Endodermal cell (in vitro differentiated cells): ENCODE data around the gene KLHL18. TPM values are rescaled to one million over a fixed set of nuclear protein-coding genes. Genes with fewer than 3 reads are reported as not detected.

Experiments
- DNase-seq: peaks from one replicate; pipeline ENCODE4 v3.0.0-alpha.2; 2017
- H3K27ac ChIP-seq: 2 replicates; pipeline ENCODE4 v1.5.1; 2013; ENCODE audit warnings: mild to moderate bottlenecking, low read depth, low read length, moderate library complexity
- H3K27me3 ChIP-seq: 2 replicates; pipeline ENCODE4 v1.6.1; 2013; ENCODE audit warnings: mild to moderate bottlenecking, low read length, moderate library complexity; ENCODE audit not compliant: insufficient read depth, control insufficient read depth, poor library complexity, severe bottlenecking
- H3K36me3 ChIP-seq: 2 replicates; pipeline ENCODE4 v1.7.0; 2013; ENCODE audit warnings: mild to moderate bottlenecking, low read length, moderate library complexity; ENCODE audit not compliant: control insufficient read depth, insufficient read depth
- H3K4me1 ChIP-seq: one replicate; pipeline ENCODE4 v1.7.0; 2013; ENCODE audit warnings: low read length; ENCODE audit not compliant: control insufficient read depth, insufficient read depth
- H3K4me3 ChIP-seq: 2 replicates; pipeline ENCODE4 v1.5.1; 2013; ENCODE audit warnings: mild to moderate bottlenecking, low read length, moderate library complexity
- H3K9ac ChIP-seq: 2 replicates; pipeline ENCODE4 v1.6.1; 2013; ENCODE audit warnings: mild to moderate bottlenecking, low read length, moderate library complexity; ENCODE audit not compliant: poor library complexity, severe bottlenecking; ENCODE audit errors: extremely low read depth
- H3K9me3 ChIP-seq: 2 replicates; pipeline ENCODE4 v1.6.1; 2013; ENCODE audit warnings: mild to moderate bottlenecking, low read length, moderate library complexity; ENCODE audit not compliant: control insufficient read depth
- H3K27ac Mint-ChIP-seq: 2 replicates; pipeline ENCODE4 v1.8.0; 2020; ENCODE audit warnings: mixed read lengths
- H3K27me3 Mint-ChIP-seq: 2 replicates; pipeline ENCODE4 v1.8.0; 2021; ENCODE audit warnings: mild to moderate bottlenecking, mixed read lengths; ENCODE audit not compliant: insufficient read depth
- H3K36me3 Mint-ChIP-seq: 2 replicates; pipeline ENCODE4 v1.8.0; 2020; ENCODE audit warnings: low read depth, mixed read lengths
- H3K4me1 Mint-ChIP-seq: 2 replicates; pipeline ENCODE4 v1.8.0; 2020; ENCODE audit warnings: mixed read lengths
- H3K4me3 Mint-ChIP-seq: 2 replicates; pipeline ENCODE4 v1.8.0; 2020; ENCODE audit warnings: mild to moderate bottlenecking, moderate library complexity, mixed read lengths
- H3K9me3 Mint-ChIP-seq: 2 replicates; pipeline ENCODE4 v1.8.0; 2020; ENCODE audit warnings: mild to moderate bottlenecking, mixed read lengths
- WGBS, 2 experiments: methylation state at CpG; one replicate each; pipeline versions ENCODE4 v1.1.5 to v1.1.7; 2013; ENCODE audit warnings: missing lambda C conversion rate in 2 of 2, mixed read lengths in 1 of 2; ENCODE audit not compliant: insufficient coverage in 1 of 2, insufficient read length in 1 of 2; 5-methylcytosine and 5-hydroxymethylcytosine counted together
- total RNA-seq, 2 donors: library from RNA; stranded (reverse); fragmentation: NEBNext Ultra II Directional in 1 of 2; extraction: Animal tissue kit (Norgen Biotek cat#: 25700) in 1 of 2; gene quantifications; 2 replicates in 1 of 2; 3 replicates in 1 of 2; pipeline ENCODE4 v1.2.1, GENCODE V29; 2021
- TF ChIP-seq, protein P1 (sequence below): fragments of 200-600 bp; sonication (generic); conservative IDR thresholded peaks from 2 replicates; pipeline ENCODE4 v1.5.0; 2021; ENCODE audit warnings: antibody characterized with exemption, mild to moderate bottlenecking

The KLHL18 gene
- total RNA-seq, 2 donors from 2014 or later, result 20.7 to 28.3 TPM

DNA sequence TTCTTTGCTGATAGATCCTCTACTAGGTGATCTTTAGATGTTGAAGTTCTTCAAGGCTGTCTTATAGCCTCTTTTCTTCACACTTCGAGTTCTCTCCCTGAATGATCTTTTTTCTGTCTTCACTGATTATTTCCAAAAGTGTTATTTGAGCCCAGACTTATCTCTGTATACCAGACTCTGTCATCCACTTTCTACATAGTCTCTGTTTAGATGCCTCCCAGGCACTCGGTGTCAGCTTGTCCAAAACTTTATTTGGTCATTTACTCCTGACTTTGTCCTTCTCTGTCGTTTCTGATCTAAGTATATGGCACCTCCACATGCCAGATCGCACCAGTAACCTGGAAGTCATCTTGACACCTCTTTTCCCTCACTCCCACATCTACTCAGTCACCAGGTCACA lies 27.6 kb downstream of the KLHL18 start:
- WGBS, 2 experiments, result 92 to 93% methylated on average over 3 to 4 of the region's 4 CpGs
- Histone ChIP-seq H3K4me3 (no peak overlapping the region), H3K27ac (no peak overlapping the region)

DNA sequence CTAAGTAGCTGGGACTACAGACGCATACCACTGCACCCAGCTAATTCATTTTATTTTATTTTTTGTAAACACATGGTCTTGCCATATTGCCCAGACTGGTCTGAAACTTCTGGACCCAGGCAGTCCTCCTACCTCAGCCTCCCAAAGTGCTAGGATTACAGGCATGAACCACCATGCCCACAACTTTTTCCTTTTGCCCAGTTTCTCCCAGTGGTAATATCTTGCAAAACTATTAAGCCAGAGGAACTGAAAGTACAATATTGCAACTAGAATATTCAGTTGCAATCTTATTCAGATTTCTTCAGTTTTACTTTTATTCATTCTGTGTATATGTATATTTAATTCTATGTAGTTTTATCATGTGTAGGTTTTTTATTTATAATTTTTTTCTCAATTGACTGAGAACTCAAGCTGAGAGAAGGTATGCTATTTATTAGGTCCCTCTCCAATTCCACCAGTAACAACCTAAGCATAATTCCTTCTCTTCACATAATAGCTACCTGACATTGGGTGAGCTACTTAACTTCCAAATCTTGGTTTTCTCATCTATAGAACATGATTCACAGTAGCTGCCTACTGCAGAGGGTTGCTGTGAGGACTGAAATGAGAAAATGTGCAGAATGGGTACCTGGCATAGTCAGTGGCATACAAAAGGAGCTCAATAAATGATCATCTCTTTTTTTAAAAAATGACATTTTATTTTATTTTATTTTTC lies 30.8 kb downstream of the KLHL18 start:
- Mint-ChIP-seq H3K4me1 (peaks cover 8% of the 10 kb centered on the region), H3K27ac (no peak overlapping the region), H3K36me3 (peaks cover 17% of the 10 kb centered on the region), H3K27me3 (no peaks in the 10 kb centered on the region), H3K4me3 (no peak overlapping the region), H3K9me3 (peaks cover 21% of the 10 kb centered on the region)
- TF ChIP-seq, protein P1, sequence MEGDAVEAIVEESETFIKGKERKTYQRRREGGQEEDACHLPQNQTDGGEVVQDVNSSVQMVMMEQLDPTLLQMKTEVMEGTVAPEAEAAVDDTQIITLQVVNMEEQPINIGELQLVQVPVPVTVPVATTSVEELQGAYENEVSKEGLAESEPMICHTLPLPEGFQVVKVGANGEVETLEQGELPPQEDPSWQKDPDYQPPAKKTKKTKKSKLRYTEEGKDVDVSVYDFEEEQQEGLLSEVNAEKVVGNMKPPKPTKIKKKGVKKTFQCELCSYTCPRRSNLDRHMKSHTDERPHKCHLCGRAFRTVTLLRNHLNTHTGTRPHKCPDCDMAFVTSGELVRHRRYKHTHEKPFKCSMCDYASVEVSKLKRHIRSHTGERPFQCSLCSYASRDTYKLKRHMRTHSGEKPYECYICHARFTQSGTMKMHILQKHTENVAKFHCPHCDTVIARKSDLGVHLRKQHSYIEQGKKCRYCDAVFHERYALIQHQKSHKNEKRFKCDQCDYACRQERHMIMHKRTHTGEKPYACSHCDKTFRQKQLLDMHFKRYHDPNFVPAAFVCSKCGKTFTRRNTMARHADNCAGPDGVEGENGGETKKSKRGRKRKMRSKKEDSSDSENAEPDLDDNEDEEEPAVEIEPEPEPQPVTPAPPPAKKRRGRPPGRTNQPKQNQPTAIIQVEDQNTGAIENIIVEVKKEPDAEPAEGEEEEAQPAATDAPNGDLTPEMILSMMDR, result no peak
- H3K27me3 ChIP-seq, result no peaks in the 10 kb centered on the region
- no peak overlapping the region for H3K27ac ChIP-seq
- no peak for DNase-seq
- H3K9ac ChIP-seq, result no peak overlapping the region
- peaks cover 8% of the 10 kb centered on the region for H3K9me3 ChIP-seq
- no peak overlapping the region for H3K4me3 ChIP-seq
- WGBS, 2 experiments, result 83 to 94% methylated on average over 1 of the region's 1 CpG
- H3K36me3 ChIP-seq, result peaks cover 7% of the 10 kb centered on the region
- H3K4me1 ChIP-seq, result peaks cover 5% of the 10 kb centered on the region

More for the DNA sequence above, 27.6 kb downstream of the KLHL18 start:
- no peaks in the 10 kb centered on the region for H3K27me3 ChIP-seq
- no peak overlapping the region for H3K27ac Mint-ChIP-seq
- no peak overlapping the region for H3K9ac ChIP-seq
- no peak for DNase-seq
- H3K9me3 Mint-ChIP-seq, result peaks cover 32% of the 10 kb centered on the region
- no peaks in the 10 kb centered on the region for H3K27me3 Mint-ChIP-seq
- peaks cover 8% of the 10 kb centered on the region for H3K4me1 Mint-ChIP-seq
- TF ChIP-seq, protein P1, result no peak
- no peak overlapping the region for H3K4me3 Mint-ChIP-seq
- H3K9me3 ChIP-seq, result peaks cover 28% of the 10 kb centered on the region
- peaks cover 24% of the 10 kb centered on the region for H3K36me3 ChIP-seq
- H3K4me1 ChIP-seq, result peaks cover 5% of the 10 kb centered on the region
- H3K36me3 Mint-ChIP-seq, result peaks cover 35% of the 10 kb centered on the region

DNA sequence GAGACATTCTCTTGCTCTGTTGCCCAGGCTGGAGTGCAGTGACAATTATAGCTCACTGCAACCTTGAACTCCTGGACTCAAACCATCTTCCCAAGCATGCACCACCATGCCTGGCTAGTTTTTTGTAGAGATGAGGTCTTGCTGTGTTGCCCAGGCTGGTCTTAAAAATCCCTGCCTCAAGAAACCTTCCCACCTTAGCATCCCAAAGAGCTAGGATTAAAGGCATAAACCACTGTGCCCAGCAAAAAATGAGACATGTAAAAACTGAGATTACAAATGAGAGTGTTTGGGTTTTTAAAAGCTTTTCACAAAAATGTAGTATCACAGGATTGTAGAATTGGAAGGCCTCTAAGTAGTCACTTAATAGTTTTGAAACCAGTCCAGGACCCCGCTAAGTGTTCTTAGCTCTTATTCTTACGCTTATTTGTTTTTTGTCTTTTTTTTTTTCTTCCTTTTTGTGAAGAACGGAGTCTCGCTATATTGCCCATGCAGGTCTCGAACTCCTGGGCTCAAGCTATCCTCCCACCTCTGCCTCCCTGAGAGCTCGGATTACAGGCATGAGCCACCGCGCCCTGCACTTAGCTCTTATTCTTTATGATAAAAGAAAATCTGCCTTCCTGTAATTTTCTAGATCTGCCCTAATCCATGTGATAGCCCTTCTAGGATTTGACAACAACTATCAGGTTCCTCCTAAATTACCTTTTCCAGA lies 31.5 kb downstream of the KLHL18 start:
- H3K9me3 ChIP-seq, result peaks cover 8% of the 10 kb centered on the region
- Mint-ChIP-seq H3K4me1 (peaks cover 8% of the 10 kb centered on the region), H3K27me3 (no peaks in the 10 kb centered on the region), H3K36me3 (peaks cover 11% of the 10 kb centered on the region), H3K9me3 (peaks cover 16% of the 10 kb centered on the region), H3K4me3 (no peak overlapping the region), H3K27ac (no peak overlapping the region)
- no peaks in the 10 kb centered on the region for H3K27me3 ChIP-seq
- H3K4me1 ChIP-seq, result peaks cover 5% of the 10 kb centered on the region
- H3K27ac ChIP-seq, result no peak overlapping the region
- no peak for DNase-seq
- TF ChIP-seq, protein P1, result no peak
- WGBS, 2 experiments, result 93% methylated on average over 8 of the region's 8 CpGs; no CpG with 5 or more reads in 1 of the 2 experiments
- no peak overlapping the region for H3K4me3 ChIP-seq
- H3K9ac ChIP-seq, result no peak overlapping the region
- peaks cover 7% of the 10 kb centered on the region for H3K36me3 ChIP-seq
